CD4-positive, alpha-beta T cell treated with Interferon alpha-2 for 1 hour (primary cell): Measurements from ENCODE around the gene CXXC5.

Experiments used
- DNase-seq, 2 donors: peaks; one replicate each; pipeline ENCODE4 v3.0.0-alpha.2; 2020 to 2022

CXXC5 gene

DNA sequence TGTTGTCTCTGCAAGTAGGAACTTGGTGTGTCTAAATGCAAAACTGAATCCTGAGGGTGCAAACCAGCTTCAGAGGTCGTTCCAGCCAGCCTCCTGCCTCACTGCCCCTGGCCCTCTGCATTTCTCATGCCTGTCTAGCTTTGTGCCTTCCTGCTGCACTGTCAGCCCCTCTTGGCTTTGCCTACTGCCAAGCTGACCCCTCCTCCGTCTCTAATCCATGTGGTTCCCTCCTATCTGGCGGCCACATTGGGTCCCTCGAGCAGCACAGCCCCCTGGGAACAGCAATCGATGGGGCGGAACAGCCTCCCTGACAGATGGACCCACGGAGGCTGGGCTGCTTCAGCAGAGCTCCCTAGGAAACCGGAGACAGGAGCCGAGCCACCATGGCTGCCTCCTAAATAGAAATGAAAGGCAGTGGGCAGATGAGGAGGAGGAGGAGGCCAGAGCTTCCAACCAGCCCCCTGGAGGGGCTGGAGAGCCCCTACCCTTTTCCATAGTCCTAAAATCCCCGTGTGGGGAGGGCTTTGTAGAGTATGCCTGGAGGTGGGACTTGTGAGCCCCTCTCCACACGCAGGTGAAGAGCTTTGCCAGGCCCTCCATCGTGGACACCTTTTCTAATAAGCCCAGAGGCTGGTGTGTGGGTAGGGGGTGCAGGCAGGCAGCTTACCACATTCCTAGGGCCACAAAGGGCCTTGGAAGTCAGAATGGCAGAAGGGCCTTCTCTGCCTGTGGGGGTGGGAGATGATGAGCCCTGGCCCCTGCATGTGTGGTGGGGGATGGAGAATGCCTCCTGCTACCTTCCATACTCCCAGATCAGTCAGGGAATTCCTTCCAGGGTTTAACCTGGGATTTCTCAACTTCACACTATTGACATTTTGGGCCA is 9.2 kb upstream of the CXXC5 start:
- DNase-seq: no peak

DNA sequence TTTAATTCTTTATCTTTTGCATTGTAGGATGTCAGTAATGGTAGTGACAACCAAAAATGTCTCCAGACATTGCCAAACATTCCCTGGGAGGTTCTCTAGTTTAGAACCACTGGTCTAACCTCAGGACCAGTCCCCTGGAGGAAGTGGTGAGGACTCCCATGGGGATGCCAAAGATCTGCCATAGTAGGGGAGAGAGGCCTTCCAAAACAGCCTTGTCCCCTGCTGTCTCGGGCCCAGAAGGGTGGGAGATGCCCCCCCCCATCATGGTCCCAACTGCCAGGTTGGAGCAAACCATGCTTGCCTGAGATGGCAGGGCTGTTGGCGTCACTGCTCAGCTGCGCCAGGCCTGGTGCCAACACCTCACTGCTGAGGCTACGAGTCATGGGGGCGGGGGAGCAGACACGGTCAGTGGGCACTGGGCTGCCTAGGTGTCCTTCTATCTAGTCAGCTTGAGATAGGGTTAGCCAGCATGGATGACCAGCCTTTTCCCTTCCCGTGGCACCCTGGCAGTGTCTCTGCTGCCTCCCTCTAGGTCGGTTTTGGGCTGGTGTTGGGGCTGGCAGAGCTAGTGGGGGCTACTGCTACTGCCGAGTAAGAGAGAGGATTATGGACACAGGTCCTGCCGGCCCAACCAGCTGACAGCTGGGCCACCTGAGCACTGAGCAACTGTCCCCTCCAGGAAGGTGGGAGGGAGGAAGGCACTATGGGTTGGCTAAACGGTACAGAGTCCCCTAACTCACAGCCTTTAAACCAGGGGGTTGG is 8.3 kb upstream of the CXXC5 start:
- DNase-seq: no peak

DNA sequence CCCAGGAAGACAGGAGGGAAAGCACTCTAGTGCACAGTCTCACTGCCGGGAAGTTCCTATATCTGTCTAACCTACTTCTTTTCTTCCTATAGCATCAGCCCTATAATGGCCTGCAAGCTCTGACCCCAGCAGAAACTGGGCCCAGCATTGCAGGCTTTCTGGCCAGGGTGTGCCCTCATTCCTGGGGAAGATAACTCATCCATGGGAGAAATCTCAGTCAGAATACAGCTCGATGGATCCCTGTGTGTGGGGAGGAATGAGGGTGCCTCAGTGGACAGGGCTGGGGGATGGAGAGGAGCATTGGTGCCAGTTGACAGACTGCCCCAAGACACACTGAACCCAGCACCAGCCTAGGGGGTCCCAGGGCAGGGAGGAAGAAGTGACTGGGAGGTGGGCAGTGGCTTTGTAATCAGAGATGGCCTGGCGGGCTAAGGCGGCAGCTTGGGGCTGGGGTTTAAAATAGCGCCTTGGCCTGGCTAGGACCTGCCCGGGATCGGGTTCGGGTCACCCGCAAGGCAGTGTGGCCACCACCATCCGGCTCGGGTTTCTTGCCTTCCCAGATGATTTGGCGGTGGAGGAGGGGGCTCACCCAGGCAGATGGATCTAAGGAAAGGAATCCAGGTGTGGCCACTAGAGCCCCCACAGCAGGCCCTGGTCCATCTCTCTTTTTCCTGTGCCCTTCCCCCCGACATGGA is 7.6 kb upstream of the CXXC5 start:
- no peak for DNase-seq

DNA sequence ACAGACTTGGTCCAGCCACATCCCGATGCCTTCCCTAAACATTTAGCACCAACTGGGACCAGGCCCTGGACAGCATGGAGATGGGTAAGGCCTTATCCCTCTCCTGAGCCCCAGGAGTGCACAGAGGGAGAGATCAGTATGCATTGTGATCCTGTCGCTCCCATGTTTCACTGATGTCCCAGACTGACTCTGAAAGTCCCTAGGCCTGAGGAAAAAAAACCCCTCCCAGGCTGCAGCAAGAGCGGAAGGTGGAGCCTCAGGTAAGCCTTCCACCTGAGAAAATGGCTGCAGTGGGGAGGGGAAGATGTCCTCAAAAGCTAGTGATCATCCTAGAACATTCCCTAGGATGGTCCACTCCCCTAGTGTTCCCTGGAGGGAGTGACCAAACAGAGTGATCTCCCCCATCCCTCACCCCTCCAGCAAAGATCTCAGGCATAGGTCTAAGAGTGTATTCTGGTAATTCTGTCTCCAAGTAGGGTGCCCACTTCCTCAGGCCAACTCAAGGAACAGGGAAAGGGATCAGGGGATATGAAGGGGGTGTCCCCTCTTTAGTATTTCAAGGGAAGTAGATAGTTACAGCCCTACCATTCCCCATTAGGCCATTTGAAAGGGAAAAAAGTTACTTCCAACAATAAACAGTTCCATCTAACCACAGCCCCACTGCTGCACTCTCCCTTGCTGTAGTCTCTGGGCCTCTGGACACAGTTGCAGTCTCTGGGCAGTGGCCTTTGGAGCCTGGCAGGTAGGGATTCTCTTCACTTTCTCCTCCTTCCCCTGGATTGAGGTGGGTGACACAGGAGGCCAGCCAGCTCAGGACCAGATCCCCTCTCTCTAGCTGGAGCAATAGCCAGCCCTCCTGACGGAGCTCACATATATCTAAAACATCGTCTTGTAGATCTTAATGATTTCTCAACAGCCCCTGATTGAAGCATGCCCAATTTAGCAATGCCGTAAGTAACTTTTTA is 6.8 kb upstream of the CXXC5 start:
- no peak for DNase-seq

DNA sequence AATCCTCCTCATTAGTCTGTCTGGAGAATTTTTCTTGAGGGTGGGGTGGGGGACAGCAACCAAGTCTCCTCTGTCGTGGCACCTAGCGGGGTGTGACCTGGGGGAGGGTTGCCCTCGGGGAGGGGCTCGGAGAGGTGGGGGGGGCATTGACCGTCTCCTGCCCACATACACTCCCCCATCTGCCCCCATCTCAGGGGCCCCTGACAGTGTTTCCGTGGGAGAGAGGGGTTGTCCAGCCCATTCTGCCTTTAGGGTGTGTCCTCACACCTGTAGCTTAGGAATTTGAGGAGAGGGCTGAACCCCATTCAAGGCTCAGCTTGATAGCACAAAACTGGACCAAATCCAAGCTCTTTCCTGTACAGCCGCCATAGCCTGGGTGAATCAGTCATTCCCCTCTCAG is 5.9 kb upstream of the CXXC5 start:
- DNase-seq: no peak

DNA sequence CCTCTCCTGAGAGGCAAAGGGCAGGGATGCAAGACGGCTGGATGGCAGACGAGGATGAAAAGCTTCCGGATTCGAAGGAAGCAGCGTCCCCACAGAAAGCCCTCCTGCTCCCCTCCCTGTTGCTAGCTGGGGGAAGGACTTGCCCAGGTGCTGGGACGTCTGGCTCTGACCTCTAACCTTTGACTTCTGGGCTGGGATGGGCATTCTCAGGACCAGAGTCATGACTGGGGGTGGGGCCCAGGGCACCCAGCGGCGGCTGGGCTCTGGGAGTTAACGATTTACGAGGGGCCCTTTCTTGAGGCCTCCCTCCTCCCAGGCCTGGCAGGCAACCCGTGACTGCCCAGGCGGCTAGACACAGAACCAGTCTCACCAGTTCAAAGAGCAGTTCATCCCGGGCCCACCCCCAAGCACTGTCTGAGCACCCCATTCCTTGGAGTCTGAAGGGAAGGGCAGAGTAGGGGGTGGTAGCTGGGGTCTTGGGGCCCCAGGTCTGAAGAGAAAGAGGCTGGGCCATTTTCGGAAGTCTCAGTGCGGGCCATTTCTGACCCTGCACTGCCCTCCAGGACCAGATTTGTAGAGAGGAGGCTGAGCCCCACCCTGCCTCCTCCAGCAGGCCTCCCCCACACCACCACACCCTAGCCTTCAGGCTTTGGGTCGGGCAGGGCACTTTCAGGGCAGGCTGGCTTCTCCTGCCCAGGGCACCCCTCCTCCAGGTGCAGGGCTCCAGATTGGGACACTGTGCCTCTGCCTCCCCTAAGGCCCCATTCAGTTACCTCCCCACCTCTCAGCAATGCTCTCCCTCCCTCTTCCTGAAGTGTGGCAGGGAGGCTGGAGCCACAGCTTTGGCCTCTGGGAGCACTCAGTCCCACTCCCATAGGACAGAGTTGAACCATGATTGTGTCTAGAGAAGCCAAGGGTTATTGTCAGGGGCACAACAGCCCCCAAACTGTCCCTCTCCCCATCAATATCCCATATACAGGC is 5.0 kb upstream of the CXXC5 start:
- no peak for DNase-seq

DNA sequence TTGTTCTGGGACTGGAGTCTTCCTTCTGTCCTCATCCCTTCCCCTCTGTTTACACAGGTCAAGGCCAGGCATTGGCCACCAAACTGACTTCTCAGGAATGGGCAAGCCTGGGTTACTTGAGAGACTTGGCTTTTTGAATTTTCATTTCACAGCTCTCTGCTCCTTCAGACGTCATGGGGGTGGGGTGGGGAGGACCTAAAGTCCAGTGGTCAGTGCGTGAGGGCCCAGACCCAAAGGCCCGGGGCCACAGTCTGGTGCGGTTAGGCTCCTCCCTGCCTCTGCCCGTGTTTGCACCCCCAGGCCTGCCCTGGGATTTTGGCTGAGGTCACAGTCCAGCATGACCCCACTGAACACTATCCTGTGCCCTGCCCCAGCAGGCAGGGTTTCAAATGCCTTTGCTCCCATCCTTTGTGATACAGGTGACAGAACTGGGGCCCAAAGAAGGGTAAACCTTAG is 4.1 kb upstream of the CXXC5 start:
- DNase-seq: no peak

DNA sequence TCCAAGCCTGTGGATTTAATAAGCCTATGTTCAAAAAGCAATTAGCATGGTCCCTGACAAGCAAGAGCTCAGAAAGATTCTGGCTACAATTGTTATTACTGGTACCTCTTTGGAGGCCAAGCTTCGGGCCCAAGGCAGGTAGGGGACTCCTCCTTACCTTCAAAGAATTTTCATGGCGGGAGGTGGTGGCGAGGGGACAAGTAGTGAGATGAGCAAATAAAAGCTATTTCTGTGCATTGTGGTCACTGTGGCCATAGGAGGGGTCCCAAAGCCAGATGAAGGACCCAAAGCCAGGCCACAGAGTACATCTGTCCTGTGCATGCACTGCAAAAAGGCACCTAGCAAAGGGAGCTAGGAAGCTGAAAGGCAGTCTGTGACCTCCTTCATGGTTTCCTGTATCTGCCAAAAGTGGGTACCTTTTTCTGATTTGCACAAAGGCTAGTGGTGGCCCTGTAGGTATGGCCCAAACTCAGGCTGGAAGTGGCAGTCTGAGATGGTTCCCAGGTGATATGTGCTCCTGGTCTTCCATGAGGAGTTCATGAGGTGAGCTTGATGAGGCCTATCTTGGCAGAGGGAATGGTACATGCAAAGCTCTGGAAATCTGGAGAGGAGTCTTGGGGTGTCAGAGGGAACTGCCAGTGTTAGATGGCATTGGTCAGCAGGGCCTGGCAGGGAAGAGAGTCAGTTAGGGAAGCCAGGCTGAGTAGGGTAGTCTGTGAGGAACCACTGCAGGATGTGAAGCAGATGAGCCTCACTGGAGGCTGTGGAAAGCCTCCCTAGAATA is 3.3 kb upstream of the CXXC5 start:
- no peak for DNase-seq

DNA sequence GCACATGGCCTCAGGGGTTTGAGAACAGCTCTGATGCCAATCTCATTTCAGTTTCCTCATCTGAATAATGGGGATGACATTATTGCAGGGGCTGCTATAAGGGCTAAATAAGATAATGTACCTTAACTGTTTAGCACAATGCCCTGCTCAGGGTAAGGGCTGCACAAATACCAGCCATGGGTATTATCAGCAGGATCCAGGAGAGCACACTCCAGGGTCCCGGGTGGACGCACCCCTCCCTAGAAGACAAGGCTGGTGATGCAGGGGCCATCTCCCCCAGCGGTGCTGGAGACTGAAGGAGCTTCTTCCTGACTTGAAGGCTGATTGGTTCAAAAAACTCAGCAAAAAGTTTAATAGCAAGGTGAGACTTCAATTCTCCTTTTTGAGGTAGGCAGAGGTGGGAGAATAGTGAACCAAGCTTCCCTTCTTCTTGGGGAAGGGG is 2.7 kb upstream of the CXXC5 start:
- no peak for DNase-seq

DNA sequence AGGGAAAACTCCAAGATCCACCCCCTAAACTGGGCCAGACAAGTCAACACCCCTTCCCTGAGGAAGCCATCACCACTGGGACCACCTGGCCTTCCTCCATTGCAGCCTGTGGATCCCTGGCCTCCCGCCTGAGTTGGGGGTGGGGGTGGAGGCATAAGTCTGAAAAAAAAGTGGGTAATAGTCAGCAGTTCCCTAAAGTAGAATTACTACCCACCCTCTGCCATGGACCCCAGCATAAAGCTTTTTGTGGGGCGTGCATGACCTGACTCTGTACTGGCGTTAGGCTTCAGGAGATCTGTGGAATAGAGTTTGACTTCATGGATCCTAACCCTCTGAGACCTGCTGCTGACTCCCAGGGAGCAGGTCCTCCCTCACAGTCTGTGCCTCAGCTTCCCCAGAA is 2.0 kb upstream of the CXXC5 start:
- DNase-seq: no peak

DNA sequence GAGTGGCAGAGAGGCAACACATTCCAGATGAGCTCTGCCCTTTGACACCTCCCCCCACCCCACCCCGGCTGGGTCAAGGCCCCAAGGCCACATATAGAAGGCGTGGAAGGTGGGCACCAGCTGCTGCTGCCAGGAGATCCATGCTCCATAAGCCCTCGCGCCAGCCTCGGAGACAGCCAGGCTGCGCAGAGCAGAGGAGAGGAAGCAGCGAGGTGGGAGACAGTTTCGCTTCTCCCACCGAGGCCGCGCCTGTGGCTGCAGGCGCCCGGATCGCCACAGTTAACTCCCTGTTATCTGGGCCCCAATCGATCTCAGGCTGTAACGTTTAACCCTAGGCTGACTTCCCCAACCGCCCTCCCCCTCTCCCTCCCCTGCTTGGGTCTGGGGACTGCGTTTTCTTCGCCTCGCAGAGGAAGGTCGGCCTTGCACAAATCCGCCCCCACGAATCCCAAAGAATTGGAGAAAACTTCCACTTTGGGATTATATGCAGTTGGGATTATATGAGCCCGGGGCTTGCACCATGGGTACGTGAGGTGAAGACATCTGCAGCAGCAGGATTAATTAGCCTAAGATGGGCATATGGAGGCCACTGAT is 1.1 kb upstream of the CXXC5 start:
- no peak for DNase-seq

DNA sequence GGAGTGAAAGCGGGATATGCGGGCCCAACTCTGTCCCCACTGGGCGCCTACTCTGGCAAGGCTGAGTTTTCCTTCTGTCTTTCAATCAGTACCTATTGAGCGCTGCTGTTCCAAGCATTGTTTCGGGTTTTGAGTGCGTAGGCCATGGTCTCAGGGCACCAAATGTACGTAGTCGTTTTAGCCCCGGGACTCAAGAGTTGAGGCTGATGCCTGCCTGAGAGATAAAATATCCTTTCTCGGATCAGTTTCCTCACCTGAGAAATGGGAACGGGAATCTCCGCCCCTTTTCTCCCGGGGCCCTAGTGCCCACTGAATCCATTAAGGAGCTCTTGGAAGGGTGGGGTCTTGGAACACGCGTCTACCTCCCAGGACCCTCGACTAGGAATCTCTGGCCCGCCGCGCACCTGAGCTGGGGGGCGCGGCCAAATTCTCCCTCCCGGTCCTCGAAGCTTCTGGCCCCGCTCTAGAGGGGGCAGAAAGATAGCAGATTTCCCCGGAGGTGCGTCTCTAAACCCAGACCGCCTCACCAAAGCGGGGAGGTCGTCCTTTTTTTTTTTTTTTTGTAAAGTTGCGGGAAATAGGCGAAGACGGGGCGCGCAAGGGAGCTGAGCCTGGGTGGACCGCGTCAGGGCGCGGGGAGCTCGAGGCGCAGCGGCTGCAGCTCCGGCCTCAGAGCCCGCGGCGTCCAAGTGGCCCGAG is 494 bp upstream of the CXXC5 start:
- DNase-seq: no peak

DNA sequence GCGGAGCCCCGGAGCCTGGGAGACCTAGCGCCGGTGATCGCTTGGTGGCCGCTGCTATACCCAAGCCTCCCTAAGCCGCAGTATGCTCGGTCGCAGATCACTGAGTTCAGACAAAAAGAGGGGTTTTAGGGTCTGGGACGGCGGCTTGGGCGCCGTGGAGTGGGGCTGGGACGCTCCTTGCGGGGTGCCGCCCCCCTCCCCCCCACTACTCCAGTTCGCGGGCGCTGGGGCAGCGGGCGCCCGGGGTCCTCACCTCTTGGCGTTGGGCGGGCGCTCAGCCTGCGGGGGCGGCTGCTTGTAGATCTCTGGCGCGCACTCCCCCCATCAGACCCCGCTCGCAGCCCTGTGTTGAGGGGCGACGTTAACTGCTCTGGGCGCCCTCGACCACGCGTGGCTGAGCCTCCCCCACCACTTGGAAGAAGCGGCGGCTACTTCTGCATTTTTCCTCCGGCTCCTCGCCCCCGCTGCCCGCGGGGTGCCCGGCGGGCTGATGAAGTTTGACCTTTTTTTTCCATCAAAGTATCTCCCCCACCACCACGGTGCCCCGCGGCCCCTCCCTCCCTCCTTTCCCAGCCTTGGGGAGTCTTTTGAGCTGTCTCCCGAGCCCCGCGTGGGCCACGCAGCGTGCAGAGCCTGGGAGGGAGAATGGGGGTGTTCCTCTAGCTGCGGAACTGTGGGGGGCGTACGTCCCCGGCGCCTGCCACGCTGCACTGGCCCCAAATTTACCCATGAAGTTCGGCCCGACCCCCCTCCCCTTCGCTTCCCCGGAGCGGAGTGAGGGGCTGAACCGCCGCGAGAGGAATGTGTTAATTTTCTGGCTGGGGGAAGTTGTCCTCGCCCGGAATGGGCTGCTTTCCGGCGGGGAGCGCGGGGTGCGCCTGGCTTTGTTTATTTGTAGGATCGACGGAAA is 1.2 kb downstream of the CXXC5 start:
- no peak for DNase-seq

DNA sequence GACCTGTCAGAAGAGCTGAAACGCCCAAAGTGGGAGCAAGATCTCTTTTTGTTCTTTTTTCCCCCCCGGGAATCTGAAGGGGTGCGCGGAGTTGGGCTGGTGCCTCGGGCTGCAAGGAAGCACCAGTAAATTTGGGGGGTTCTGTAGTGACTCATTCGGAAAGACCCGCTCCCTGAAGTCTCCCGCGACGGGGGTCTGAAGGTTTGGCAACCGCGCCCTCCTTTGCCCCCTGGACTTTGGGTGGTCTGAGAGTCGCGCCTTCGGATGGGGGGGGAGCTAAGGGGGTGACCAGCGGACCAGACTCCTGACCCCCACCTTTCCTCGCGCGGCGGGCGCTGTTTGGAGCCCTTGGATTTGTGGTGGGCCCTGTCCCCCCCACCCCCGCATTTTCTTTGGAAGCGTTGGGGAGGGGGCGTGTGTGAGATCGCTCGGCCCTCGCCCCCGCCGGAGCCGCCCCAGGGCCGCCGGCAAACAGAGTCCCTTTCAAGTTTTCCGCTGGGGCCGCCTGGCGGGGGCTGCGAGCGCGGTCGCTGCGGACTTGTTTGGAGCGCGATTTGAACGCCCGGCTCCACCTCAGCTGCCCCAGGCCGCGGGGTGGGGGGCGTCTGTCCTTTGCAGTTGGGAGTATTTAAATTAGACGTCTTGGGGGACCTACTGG is 2.0 kb downstream of the CXXC5 start:
- DNase-seq: no peak

DNA sequence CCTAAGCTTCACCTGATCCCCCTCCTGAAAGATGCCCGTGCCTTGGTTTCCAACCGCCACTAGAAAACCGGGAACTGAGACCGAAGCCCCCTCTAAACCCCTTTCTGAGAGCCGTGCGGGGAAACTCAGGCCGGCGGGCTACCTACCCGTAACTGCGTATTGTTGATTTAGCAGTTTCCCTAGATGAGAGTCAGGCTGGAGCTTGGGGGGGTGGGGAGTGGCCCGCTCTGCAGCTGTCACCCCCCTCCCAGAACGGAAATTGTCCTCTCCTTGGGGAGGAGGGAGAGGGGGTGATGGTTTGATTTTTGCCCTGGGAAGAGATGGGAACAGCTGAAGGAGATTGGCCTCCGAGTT is 2.5 kb downstream of the CXXC5 start:
- DNase-seq: no peak

DNA sequence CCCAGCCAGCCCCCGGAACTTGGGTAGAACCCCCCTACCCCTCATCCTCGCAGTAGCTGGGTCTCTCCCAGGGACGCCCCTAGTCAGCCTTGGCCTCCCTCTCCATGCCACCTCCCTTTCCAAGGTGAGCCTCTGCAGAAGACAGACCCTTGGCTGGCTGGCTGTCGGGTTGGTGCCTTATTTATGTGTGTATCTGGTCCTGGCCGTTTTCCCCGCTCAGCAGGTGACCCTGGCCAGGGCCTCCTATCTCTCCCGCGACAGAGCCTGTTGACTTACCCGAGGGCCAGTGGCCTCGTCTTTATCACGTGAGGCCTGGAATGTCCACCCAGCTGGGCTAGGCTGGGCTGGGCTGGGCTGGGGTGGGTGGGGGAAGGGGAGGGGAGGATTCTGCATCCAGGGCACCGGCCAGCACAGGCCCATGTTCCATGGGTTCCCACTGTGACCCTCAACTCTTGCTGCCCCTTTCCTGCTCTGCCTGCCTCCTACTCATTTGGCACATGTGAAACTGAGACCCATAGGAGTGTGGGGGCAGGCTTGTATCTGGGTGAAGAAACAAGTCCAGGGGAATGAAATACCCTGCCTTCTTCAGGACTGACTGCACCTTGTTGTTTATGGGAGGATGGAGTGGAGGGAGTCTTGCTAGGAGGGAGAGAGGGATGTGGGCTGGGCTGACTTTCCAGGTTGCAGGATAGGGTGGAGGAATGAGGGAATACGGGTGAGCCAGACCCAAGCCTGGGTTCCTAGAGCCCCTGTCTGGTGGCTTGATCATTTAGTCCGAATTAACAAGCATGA is 3.1 kb downstream of the CXXC5 start:
- no peak for DNase-seq
